Neuronal stem cell (in vitro differentiated cells): ENCODE results near the gene REV1.

ENCODE experiments used
- DNase-seq: peaks from one replicate; pipeline ENCODE4 v3.0.0-alpha.2; 2013; ENCODE audit warnings: low spot score
- H2AFZ ChIP-seq: one replicate; pipeline ENCODE4 v1.6.1; 2013; ENCODE audit warnings: mild to moderate bottlenecking, low read length, inconsistent platforms
- H2AK5ac ChIP-seq: 2 replicates; pipeline ENCODE4 v1.6.1; 2013; ENCODE audit warnings: low read depth, mild to moderate bottlenecking, inconsistent platforms, low read length, moderate library complexity, mixed read lengths
- H2BK120ac ChIP-seq: 2 replicates; pipeline ENCODE4 v1.6.1; 2013; ENCODE audit warnings: low read depth, mild to moderate bottlenecking, inconsistent platforms, low read length, moderate library complexity, mixed read lengths
- H2BK12ac ChIP-seq: one replicate; pipeline ENCODE4 v1.6.1; 2013; ENCODE audit warnings: low read length, inconsistent platforms
- H2BK15ac ChIP-seq: 2 replicates; pipeline ENCODE4 v1.6.1; 2013; ENCODE audit warnings: mild to moderate bottlenecking, low read length, inconsistent platforms, mixed read lengths
- H2BK5ac ChIP-seq: one replicate; pipeline ENCODE4 v1.6.1; 2013; ENCODE audit warnings: inconsistent platforms, mild to moderate bottlenecking, low read length, moderate library complexity
- H3K14ac ChIP-seq: one replicate; pipeline ENCODE4 v1.6.1; 2013; ENCODE audit warnings: low read length, inconsistent platforms
- H3K18ac ChIP-seq: 2 replicates; pipeline ENCODE4 v1.6.1; 2013; ENCODE audit warnings: low read length, inconsistent platforms
- H3K23ac ChIP-seq: 2 replicates; pipeline ENCODE4 v1.6.1; 2013; ENCODE audit warnings: low read depth, mild to moderate bottlenecking, mixed read lengths, low read length, inconsistent platforms; ENCODE audit not compliant: poor library complexity
- H3K27ac ChIP-seq: replicated peaks from 3 replicates; pipeline ENCODE4 v1.5.1; 2013; ENCODE audit warnings: low read length, inconsistent platforms
- H3K27me3 ChIP-seq, 3 experiments: 2 replicates each; pipeline ENCODE4 v1.6.1; 2013; ENCODE audit warnings: low read length in 3 of 3, mild to moderate bottlenecking in 2 of 3, inconsistent platforms in 1 of 3, low read depth in 1 of 3, mixed read lengths in 1 of 3, moderate library complexity in 1 of 3; ENCODE audit not compliant: control insufficient read depth in 3 of 3, insufficient read depth in 3 of 3
- H3K36me3 ChIP-seq, 2 donors: replicated peaks in 1 of 2; 2 replicates each; pipeline ENCODE4 v1.6.1; 2013; ENCODE audit warnings: low read length in 2 of 2; ENCODE audit not compliant: control insufficient read depth in 2 of 2, insufficient read depth in 2 of 2
- H3K4ac ChIP-seq: 2 replicates; pipeline ENCODE4 v1.6.1; 2013; ENCODE audit warnings: inconsistent platforms, mild to moderate bottlenecking, low read length, moderate library complexity
- H3K4me1 ChIP-seq, 2 donors: 1 replicate in 1 of 2; 2 replicates in 1 of 2; pipeline ENCODE4 v1.6.1; 2013; ENCODE audit warnings: low read length in 2 of 2, low read depth in 1 of 2; ENCODE audit not compliant: control insufficient read depth in 2 of 2, insufficient read depth in 1 of 2
- H3K4me2 ChIP-seq: one replicate; pipeline ENCODE4 v1.6.1; 2013; ENCODE audit warnings: mild to moderate bottlenecking, low read length, inconsistent platforms; ENCODE audit not compliant: insufficient read depth, poor library complexity, severe bottlenecking
- H3K4me3 ChIP-seq, 2 donors: 2 replicates each; pipeline ENCODE4 v1.5.1; 2013; ENCODE audit warnings: low read length in 2 of 2, mild to moderate bottlenecking in 2 of 2, inconsistent platforms in 1 of 2, moderate library complexity in 1 of 2
- H3K79me1 ChIP-seq: one replicate; pipeline ENCODE4 v1.6.1; 2013; ENCODE audit warnings: low read depth, mild to moderate bottlenecking, inconsistent platforms, low read length, moderate library complexity
- H3K9ac ChIP-seq: one replicate; pipeline ENCODE4 v1.6.1; 2013; ENCODE audit warnings: mild to moderate bottlenecking, low read depth, low read length, inconsistent platforms; ENCODE audit not compliant: poor library complexity
- H3K9me3 ChIP-seq, 2 donors: replicated peaks in 1 of 2; 2 replicates each; pipeline versions ENCODE3 to v1.6.1; 2013; ENCODE audit warnings: low read length in 2 of 2, mild to moderate bottlenecking in 2 of 2, inconsistent platforms in 1 of 2, low read depth in 1 of 2, mixed read lengths in 1 of 2, moderate library complexity in 1 of 2; ENCODE audit not compliant: control insufficient read depth in 2 of 2, insufficient read depth in 1 of 2
- H4K8ac ChIP-seq: one replicate; pipeline ENCODE4 v1.6.1; 2013; ENCODE audit warnings: low read depth, mild to moderate bottlenecking, inconsistent platforms, low read length, moderate library complexity
- H4K91ac ChIP-seq: one replicate; pipeline ENCODE4 v1.6.1; 2013; ENCODE audit warnings: low read length, low read depth, mild to moderate bottlenecking, inconsistent platforms; ENCODE audit not compliant: poor library complexity
- WGBS, 2 donors: extraction: QIAGEN DNeasy Blood & Tissue Kit; methylation state at CpG; one replicate each; pipeline ENCODE4 v1.1.7; 2013; ENCODE audit warnings: missing lambda C conversion rate in 2 of 2, mixed read lengths in 1 of 2; ENCODE audit not compliant: insufficient read length in 2 of 2, insufficient replicate concordance in 1 of 2; ENCODE audit errors: extremely low coverage in 2 of 2; 5-methylcytosine and 5-hydroxymethylcytosine counted together

The REV1 gene

GRCh38 chr2:99382143-99382542 is 107.7 kb downstream of the REV1 start:
- Histone ChIP-seq H3K79me1 (no peaks in the 10 kb centered on the region), H2AFZ (no peak overlapping the region), H3K27me3 (no peaks in the 10 kb centered on the region), H2BK5ac (no peak overlapping the region), H3K23ac (no peak overlapping the region), H2AK5ac (no peak overlapping the region), H2BK15ac (no peak overlapping the region), H3K14ac (no peak overlapping the region), H3K9ac (no peak overlapping the region), H2BK12ac (no peak overlapping the region), H2BK120ac (no peak overlapping the region), H3K18ac (no peak overlapping the region), H4K8ac (no peak overlapping the region), H3K4me1 (no peaks in the 10 kb centered on the region), H3K36me3 (peaks cover 10 to 91% of the 10 kb centered on the region in 2 donors), H4K91ac (no peak overlapping the region), H3K9me3 (peaks cover 0 to 23% of the 10 kb centered on the region in 2 donors), H3K4me2 (no peak overlapping the region), H3K27ac (no peak overlapping the region), H3K4me3 (no peak overlapping the region), H3K4ac (no peak overlapping the region)
- no peak for DNase-seq
- no CpG with 5 or more reads among the region's 2 CpGs for WGBS, 2 donors

- H2BK5ac ChIP-seq, result no peak overlapping the region
- H2AFZ ChIP-seq, result no peak overlapping the region
- no peak overlapping the region for H2BK120ac ChIP-seq
- no peak overlapping the region for H3K4me3 ChIP-seq
- DNase-seq, result no peak
- H3K18ac ChIP-seq, result no peak overlapping the region
- no peaks in the 10 kb centered on the region for H3K27me3 ChIP-seq
- H3K79me1 ChIP-seq, result no peaks in the 10 kb centered on the region
- H4K8ac ChIP-seq, result no peak overlapping the region
- peaks cover 0 to 25% of the 10 kb centered on the region in 2 donors for H3K9me3 ChIP-seq
- no peaks in the 10 kb centered on the region for H3K4me1 ChIP-seq
- no peak overlapping the region for H2BK12ac ChIP-seq
- no peak overlapping the region for H3K4me2 ChIP-seq
- H3K14ac ChIP-seq, result no peak overlapping the region
- no peak overlapping the region for H3K27ac ChIP-seq
- H2AK5ac ChIP-seq, result no peak overlapping the region
- H3K4ac ChIP-seq, result no peak overlapping the region
- H3K9ac ChIP-seq, result no peak overlapping the region
- no CpG with 5 or more reads among the region's 3 CpGs for WGBS, 2 donors
- H3K23ac ChIP-seq, result no peak overlapping the region
- H2BK15ac ChIP-seq, result no peak overlapping the region
- H4K91ac ChIP-seq, result no peak overlapping the region
- peaks cover 10 to 95% of the 10 kb centered on the region in 2 donors for H3K36me3 ChIP-seq
Observed at GRCh38 chr2:99380376-99381010, 109.3 kb downstream of the REV1 start.

DNA sequence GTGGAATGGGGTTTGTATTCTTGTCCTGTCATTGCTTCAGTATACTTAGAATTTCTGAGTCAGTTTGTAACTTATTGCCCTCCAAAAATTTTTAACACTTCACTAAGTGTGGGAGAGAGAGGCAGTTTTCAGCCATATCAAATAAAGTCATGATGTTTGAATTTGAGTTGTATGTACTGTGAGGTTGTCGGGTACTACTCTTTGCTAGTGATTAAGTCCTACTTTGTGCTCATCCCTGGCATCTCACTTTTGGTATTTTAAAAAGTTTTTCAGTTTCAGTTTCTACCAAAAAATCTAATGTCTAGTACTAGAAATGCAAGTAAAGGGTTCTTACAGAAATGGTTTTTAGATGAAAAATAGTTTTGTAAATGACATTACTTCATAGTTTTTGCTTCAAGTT is 111.9 kb downstream of the REV1 start:
- Histone ChIP-seq H2BK120ac (no peak overlapping the region), H2BK5ac (no peak overlapping the region), H2AFZ (no peak overlapping the region), H3K18ac (no peak overlapping the region), H3K4ac (no peak overlapping the region), H3K27ac (no peak overlapping the region), H3K4me2 (no peak overlapping the region), H4K91ac (no peak overlapping the region), H3K9ac (no peak overlapping the region), H3K36me3 (peaks cover 15 to 99% of the 10 kb centered on the region in 2 donors), H3K4me3 (no peak overlapping the region), H2BK12ac (no peak overlapping the region), H3K23ac (no peak overlapping the region), H2AK5ac (no peak overlapping the region), H2BK15ac (no peak overlapping the region), H3K4me1 (no peaks in the 10 kb centered on the region), H4K8ac (no peak overlapping the region), H3K27me3 (no peaks in the 10 kb centered on the region), H3K79me1 (no peaks in the 10 kb centered on the region), H3K9me3 (peaks cover 2 to 40% of the 10 kb centered on the region in 2 donors), H3K14ac (no peak overlapping the region)
- WGBS, 2 donors, result no CpG with 5 or more reads among the region's 1 CpG
- no peak for DNase-seq

- Histone ChIP-seq H2BK5ac (no peak overlapping the region), H2BK15ac (no peak overlapping the region), H2AK5ac (no peak overlapping the region), H3K27ac (no peak overlapping the region), H2BK12ac (no peak overlapping the region), H3K14ac (no peak overlapping the region), H3K27me3 (no peaks in the 10 kb centered on the region), H3K79me1 (no peaks in the 10 kb centered on the region), H3K36me3 (peaks cover 15 to 99% of the 10 kb centered on the region in 2 donors), H3K9ac (no peak overlapping the region), H4K91ac (no peak overlapping the region), H3K18ac (no peak overlapping the region), H2AFZ (no peak overlapping the region), H3K23ac (no peak overlapping the region), H3K4me3 (no peak overlapping the region), H3K4me2 (no peak overlapping the region), H3K4ac (no peak overlapping the region), H2BK120ac (no peak overlapping the region), H3K4me1 (no peaks in the 10 kb centered on the region), H4K8ac (no peak overlapping the region), H3K9me3 (peaks cover 2 to 25% of the 10 kb centered on the region in 2 donors)
- no CpG with 5 or more reads among the region's 7 CpGs for WGBS, 2 donors
- no peak for DNase-seq
Observed at GRCh38 chr2:99376254-99376864, 113.5 kb downstream of the REV1 start.
